Nucleus accumbens (tissue), 56 donors: ENCODE measurements around the gene CDKN2D.
A peak's percentile ranks its signal among the peaks of the same experiment; 100 is the strongest.
"Not testable (repeated sequence)": the region's sequence is repeated elsewhere in the genome, so short reads cannot be mapped to it uniquely, and the experiment has no call there.

ENCODE experiments used
- DNase-seq, 56 donors: peaks; one replicate each; lab custom pipeline; 2025; lab: John Stamatoyannopoulos, UW

CDKN2D gene

GRCh38 chr19:10583036-10583776 lies 14.4 kb upstream of the CDKN2D start:
- no peak for DNase-seq

GRCh38 chr19:10582091-10582490 lies 13.3 kb upstream of the CDKN2D start:
- no peak for DNase-seq

GRCh38 chr19:10580979-10581631 lies 12.3 kb upstream of the CDKN2D start:
- DNase-seq, result peak in 55 of 56 donors; percentile 28 to 93 (median 73)

- DNase-seq, result no peak
These were observed 9.2 kb upstream of the CDKN2D start for GRCh38 chr19:10577951-10578350.

GRCh38 chr19:10575011-10575716 lies 6.4 kb upstream of the CDKN2D start:
- DNase-seq, result no peak

- no peak for DNase-seq
These were observed 5.7 kb upstream of the CDKN2D start for GRCh38 chr19:10574462-10574861.

- DNase-seq, result not testable (repeated sequence)
These were observed 5.0 kb upstream of the CDKN2D start for GRCh38 chr19:10573793-10574192.

- DNase-seq, result peak in 22 of 56 donors; percentile 30 to 68 (median 51)
These were observed 535 bp downstream of the CDKN2D start for GRCh38 chr19:10568062-10568825.

- DNase-seq, result no peak
These were observed 1.1 kb downstream of the CDKN2D start for GRCh38 chr19:10567656-10568055.

GRCh38 chr19:10566658-10567410 lies 1.9 kb downstream of the CDKN2D start:
- DNase-seq, result no peak

GRCh38 chr19:10566408-10566657 lies 2.4 kb downstream of the CDKN2D start:
- no peak for DNase-seq

- DNase-seq, result peak; percentile 41 to 99 (median 95)
These were observed 3.0 kb downstream of the CDKN2D start, which contains the start of gene KRI1 for GRCh38 chr19:10565567-10566407. KRI1 (minus strand) TSS chr19:10566010; CDS start chr19:10565999, 11 bp downstream.

GRCh38 chr19:10565028-10565566 lies 3.7 kb downstream of the CDKN2D start:
- peak in 10 of 56 donors; percentile 24 to 57 (median 34) for DNase-seq

GRCh38 chr19:10562609-10563008 lies 6.2 kb downstream of the CDKN2D start:
- DNase-seq, result no peak

GRCh38 chr19:10560154-10560553 lies 8.6 kb downstream of the CDKN2D start:
- DNase-seq, result no peak

- DNase-seq, result no peak
These were observed 11.1 kb downstream of the CDKN2D start for GRCh38 chr19:10557603-10558197.

GRCh38 chr19:10555610-10555973 lies 13.2 kb downstream of the CDKN2D start:
- DNase-seq, result no peak

- no peak for DNase-seq
These were observed 13.8 kb downstream of the CDKN2D start for GRCh38 chr19:10554760-10555609.
